AG09319 (cell line): ENCODE data around the gene XRCC4.

Experiments used
- DNase-seq: peaks from one replicate; pipeline ENCODE4 v3.0.0-alpha.2; 2010; ENCODE audit warnings: low read depth; ENCODE audit errors: extremely low read depth
- TF ChIP-seq, protein P1 (sequence below): IDR thresholded peaks from 2 replicates; pipeline ENCODE4 v1.5.1; 2011; ENCODE audit warnings: low read depth, mild to moderate bottlenecking, inconsistent platforms, low read length, moderate library complexity

XRCC4 gene

DNA sequence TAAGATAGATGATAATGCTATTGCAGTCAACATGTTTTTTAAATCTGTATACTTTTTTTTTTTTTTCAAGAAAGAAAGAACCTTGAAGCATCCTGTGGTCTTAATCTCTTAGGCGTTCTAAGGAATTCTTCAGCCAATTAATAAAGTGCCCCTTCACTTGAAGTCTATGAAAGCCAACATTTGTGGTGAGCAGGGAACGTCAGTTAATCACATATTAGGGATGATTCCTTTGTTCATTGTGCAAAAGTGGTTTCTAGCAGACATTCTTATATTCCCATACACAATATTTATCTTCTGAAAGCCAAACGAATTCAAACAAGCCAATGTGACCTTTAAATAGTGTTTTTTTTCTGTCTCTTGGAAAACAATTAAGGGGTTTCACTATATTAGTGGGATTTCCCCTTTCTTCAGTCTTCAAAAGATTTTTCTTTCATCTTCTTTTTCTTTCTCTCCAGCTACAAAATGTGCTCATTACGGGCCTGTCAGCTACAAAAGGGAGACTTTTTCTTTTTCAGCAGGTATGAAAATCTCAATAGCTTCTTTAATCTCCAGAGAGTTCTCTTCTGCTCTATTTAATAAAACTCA lies 40.3 kb upstream of the XRCC4 start:
- TF ChIP-seq, protein P1, sequence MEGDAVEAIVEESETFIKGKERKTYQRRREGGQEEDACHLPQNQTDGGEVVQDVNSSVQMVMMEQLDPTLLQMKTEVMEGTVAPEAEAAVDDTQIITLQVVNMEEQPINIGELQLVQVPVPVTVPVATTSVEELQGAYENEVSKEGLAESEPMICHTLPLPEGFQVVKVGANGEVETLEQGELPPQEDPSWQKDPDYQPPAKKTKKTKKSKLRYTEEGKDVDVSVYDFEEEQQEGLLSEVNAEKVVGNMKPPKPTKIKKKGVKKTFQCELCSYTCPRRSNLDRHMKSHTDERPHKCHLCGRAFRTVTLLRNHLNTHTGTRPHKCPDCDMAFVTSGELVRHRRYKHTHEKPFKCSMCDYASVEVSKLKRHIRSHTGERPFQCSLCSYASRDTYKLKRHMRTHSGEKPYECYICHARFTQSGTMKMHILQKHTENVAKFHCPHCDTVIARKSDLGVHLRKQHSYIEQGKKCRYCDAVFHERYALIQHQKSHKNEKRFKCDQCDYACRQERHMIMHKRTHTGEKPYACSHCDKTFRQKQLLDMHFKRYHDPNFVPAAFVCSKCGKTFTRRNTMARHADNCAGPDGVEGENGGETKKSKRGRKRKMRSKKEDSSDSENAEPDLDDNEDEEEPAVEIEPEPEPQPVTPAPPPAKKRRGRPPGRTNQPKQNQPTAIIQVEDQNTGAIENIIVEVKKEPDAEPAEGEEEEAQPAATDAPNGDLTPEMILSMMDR = no peak
- no peak for DNase-seq

DNA sequence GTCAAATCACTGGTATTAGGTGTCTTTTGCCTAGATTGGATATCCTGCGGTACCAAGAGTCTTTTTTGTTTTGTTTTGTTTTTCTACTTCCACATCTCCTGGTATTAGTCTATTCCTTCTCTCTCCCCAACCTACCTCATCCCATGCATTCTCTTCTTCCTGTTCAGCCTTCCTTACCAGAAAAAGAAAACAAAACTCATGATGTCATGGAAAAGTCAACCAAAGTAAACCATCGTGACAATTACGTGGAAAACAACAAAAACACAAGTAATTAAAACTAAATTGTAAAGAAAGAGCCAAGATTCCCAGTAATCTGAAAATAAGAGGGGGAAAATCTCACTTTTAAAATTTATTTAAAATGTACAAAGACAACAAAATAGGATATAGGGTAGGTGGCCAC lies 38.4 kb upstream of the XRCC4 start:
- DNase-seq = no peak
- TF ChIP-seq, protein P1 = no peak

DNA sequence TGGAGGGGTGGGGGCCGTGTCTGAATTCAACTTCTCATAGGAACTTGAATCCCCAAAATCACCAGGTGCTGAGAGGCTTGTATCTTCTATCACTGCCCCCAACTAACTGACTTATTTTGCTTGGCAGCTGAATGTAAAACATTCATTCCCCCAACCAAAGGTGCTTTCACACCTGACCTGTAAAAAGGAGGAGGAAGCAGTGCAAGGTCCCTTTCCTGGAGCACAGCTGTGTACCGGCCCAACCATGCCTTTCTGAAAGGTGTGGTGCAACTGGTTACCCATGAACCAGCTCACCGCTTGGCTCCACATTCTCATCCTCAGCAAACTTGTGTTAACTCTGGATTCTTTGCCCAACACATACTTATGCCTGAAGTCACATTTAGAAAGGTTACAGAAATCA lies 34.8 kb upstream of the XRCC4 start:
- DNase-seq = no peak
- TF ChIP-seq, protein P1 = no peak

DNA sequence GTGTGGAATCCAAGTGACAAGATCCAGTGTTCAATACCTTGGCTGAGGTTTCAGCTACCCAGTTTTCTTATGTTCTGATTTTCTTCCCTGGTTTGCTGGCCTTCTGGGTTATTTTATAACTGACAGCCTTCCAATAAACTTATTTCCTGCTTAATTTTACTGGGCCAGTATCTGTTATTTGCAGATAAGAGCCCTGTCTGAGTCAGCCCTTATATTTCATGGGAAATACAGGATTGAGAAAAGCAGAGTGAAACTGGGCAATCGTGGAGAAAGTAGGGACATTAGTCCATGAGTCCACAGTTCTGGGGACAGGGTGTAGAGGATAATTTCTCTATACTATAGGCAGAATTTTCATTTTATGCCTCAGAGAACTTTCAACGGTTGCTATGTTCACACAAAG lies 32.4 kb upstream of the XRCC4 start:
- TF ChIP-seq, protein P1 = no peak
- DNase-seq = no peak

DNA sequence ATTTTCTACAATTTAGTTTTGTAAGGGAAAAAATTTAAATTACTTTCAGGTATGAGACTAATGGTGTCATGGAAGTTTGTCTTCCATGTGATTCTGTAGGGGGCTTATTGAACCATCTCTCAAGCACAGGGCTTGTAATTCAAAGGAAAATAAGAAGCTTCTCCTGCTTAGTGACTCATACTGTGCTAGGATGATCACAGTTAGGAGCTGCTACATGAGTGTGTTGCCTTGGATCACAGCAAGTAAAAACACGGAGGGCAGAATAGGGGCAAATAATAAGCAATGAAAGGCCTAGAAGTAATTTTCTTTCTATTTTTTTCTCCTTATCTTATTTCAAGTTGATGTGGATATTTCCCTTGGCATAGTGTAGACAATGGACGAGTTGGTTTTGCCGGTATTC lies 29.1 kb upstream of the XRCC4 start:
- no peak for DNase-seq
- TF ChIP-seq, protein P1 = no peak

DNA sequence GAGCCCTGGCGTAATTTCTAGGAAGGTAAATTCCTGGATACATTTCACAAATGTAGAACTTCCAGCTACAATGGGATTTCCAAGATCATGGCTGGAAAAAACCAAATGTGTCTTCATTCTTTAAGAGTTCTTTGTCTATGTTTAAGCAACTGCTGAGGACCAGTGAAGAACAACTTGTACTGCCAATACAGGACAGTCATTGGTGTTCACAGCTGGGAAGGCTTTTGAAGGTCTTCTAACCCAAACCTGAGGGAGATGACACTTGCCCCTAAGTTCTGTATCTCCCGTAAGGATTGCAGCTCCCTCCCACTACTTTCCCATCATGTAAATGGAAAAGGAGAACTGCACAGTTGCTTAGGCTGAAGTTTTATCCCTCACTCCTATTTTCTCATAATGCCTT lies 28.5 kb upstream of the XRCC4 start:
- TF ChIP-seq, protein P1 = no peak
- DNase-seq = no peak

DNA sequence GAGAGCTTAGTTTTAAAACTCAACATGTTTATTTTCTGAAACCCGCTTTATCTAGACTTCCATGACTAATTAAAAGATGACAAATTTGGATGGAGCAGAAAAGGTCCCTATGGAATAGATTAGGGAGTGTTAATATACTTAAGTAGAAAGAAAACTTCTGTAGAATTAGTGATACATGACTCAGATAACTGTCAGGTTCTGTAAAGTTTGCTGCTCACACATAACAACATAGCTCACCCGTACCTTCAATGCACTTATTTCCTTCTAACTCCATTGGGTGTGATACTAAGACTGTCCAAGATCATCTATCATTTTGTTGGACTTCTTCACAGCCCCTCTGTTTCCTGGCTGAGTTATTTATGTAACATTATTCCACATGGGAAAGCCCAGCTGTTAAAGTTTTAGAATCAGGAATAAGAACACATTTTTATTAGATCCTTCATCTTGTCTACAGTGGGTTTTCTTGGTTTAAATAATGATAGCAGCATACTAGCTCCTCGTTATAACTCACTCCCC lies 27.9 kb upstream of the XRCC4 start:
- no peak for DNase-seq
- TF ChIP-seq, protein P1 = no peak
